Suprapubic skin (tissue), 4 donors: ENCODE measurements around the gene UQCC5.

Source experiments
- CTCF ChIP-seq, 2 donors: fragments of 200-600 bp in 1 of 2; fragments of 450-650 bp in 1 of 2; sonication (generic) in 1 of 2; IDR thresholded peaks; one replicate each; pipeline ENCODE4 v1.5.1; 2016 to 2019; ENCODE audit warnings: antibody characterized with exemption in 2 of 2, mild to moderate bottlenecking in 1 of 2, moderate library complexity in 1 of 2
- POLR2A ChIP-seq, 2 donors: fragments of 450-650 bp; IDR thresholded peaks; one replicate each; pipeline ENCODE4 v1.6.1; 2017; ENCODE audit warnings: antibody characterized with exemption in 2 of 2, mild to moderate bottlenecking in 2 of 2, moderate library complexity in 2 of 2
- POLR2AphosphoS5 ChIP-seq, 3 donors: sonication (generic); formaldehyde crosslinking; IDR thresholded peaks; one replicate each; pipeline ENCODE4 v1.6.1; 2017; ENCODE audit warnings: antibody characterized with exemption in 3 of 3

- TF ChIP-seq CTCF (IDR thresholded peaks at IDR 0.05) (no peak), POLR2AphosphoS5 (IDR thresholded peaks at IDR 0.05) (no peak), POLR2A (IDR thresholded peaks at IDR 0.05) (no peak)
Measured at GRCh38 chr3:52532838-52533622, 3.4 kb upstream of the UQCC5 start.
